B cell (primary cell): Measurements from ENCODE around the gene ZCCHC24.

Experiments
- CTCF ChIP-seq: fragments of 200-600 bp; IDR thresholded peaks from one replicate; pipeline ENCODE4 v1.8.0; 2022; ENCODE audit warnings: antibody characterized with exemption, mild to moderate bottlenecking
- EZH2 ChIP-seq: IDR thresholded peaks from 2 replicates; pipeline ENCODE4 v1.6.1; 2012; ENCODE audit warnings: borderline replicate concordance, low read depth, mild to moderate bottlenecking, moderate library complexity, low read length; ENCODE audit not compliant: insufficient read depth, poor library complexity, severe bottlenecking

GRCh38 chr10:79491143-79491835, 45.9 kb upstream of the ZCCHC24 start:
- no peak for TF ChIP-seq CTCF
- no peak for TF ChIP-seq EZH2
